Left ventricle myocardium inferior (tissue), 1 donor: ENCODE results near the gene PTN. TPM values are rescaled to one million over a fixed set of nuclear protein-coding genes. Genes with fewer than 3 reads are reported as not detected.
"Not testable (repeated sequence)": the region's sequence is repeated elsewhere in the genome, so short reads cannot be mapped to it uniquely, and the experiment has no call there.

Experiments used
- DNase-seq: peaks from one replicate; pipeline ENCODE4 v3.0.0-alpha.2; 2020
- H3K27ac ChIP-seq: fragments of 200-600 bp; replicated peaks from 2 replicates; pipeline ENCODE4 v1.8.0; 2021
- H3K27me3 ChIP-seq: fragments of 200-600 bp; 2 replicates; pipeline ENCODE4 v1.8.0; 2021; ENCODE audit warnings: low read depth
- H3K36me3 ChIP-seq: fragments of 200-600 bp; 2 replicates; pipeline ENCODE4 v1.8.0; 2021
- H3K4me1 ChIP-seq: fragments of 200-600 bp; 2 replicates; pipeline ENCODE4 v1.8.0; 2021
- H3K4me3 ChIP-seq: fragments of 200-600 bp; 2 replicates; pipeline ENCODE4 v1.8.0; 2021; ENCODE audit warnings: mild to moderate bottlenecking, moderate library complexity
- H3K9me3 ChIP-seq: fragments of 200-600 bp; replicated peaks from 2 replicates; pipeline ENCODE4 v1.8.0; 2021
- CTCF ChIP-seq: fragments of 200-600 bp; IDR thresholded peaks from 2 replicates; pipeline ENCODE4 v1.8.0; 2021; ENCODE audit warnings: antibody characterized with exemption, mild to moderate bottlenecking, borderline replicate concordance
- intact Hi-C: fragments of 100-400 bp; cut with micrococcal nuclease; formaldehyde crosslinking; loops from one replicate; pipeline ENCODE4 v1.11.0; 2022
- total RNA-seq: library from RNA; stranded (reverse); fragmentation: NEBNext Ultra II Directional; extraction: Animal tissue kit (Norgen Biotek cat#: 25700); gene quantifications from one replicate; pipeline ENCODE4 v1.2.1, GENCODE V29; 2021
- donor health status: DM: no; HTN: yes; CAD: no; lungs with severe emphysema.

PTN gene
- total RNA-seq, 1 donor from 2014 or later, result 11.2 TPM

- Histone ChIP-seq H3K36me3 (no peaks in the 10 kb centered on the region), H3K27ac (no peak overlapping the region), H3K9me3 (peaks cover 28% of the 10 kb centered on the region), H3K4me3 (no peak overlapping the region), H3K4me1 (no peaks in the 10 kb centered on the region), H3K27me3 (no peaks in the 10 kb centered on the region)
- DNase-seq, result no peak
- intact Hi-C loops, result no loop called here
- no peak for TF ChIP-seq CTCF
These were observed 134.2 kb downstream of the PTN start for GRCh38 chr7:137209151-137209817.

- no peak for TF ChIP-seq CTCF
- H3K9me3 ChIP-seq, result peaks cover 22% of the 10 kb centered on the region
- H3K36me3 ChIP-seq, result no peaks in the 10 kb centered on the region
- no peak for DNase-seq
- no peak overlapping the region for H3K27ac ChIP-seq
- intact Hi-C loops, result no loop called here
- H3K4me1 ChIP-seq, result no peaks in the 10 kb centered on the region
- no peak overlapping the region for H3K4me3 ChIP-seq
- no peaks in the 10 kb centered on the region for H3K27me3 ChIP-seq
These were observed 136.8 kb downstream of the PTN start for GRCh38 chr7:137206770-137207169.

GRCh38 chr7:137204246-137204645 lies 139.3 kb downstream of the PTN start:
- Histone ChIP-seq H3K4me1 (no peaks in the 10 kb centered on the region), H3K9me3 (peaks cover 22% of the 10 kb centered on the region), H3K27me3 (no peaks in the 10 kb centered on the region), H3K36me3 (no peaks in the 10 kb centered on the region), H3K27ac (no peak overlapping the region), H3K4me3 (no peak overlapping the region)
- TF ChIP-seq CTCF, result no peak
- intact Hi-C loops, result no loop called here
- no peak for DNase-seq

GRCh38 chr7:137203351-137203750 lies 140.2 kb downstream of the PTN start:
- Histone ChIP-seq H3K36me3 (no peaks in the 10 kb centered on the region), H3K4me1 (no peaks in the 10 kb centered on the region), H3K27ac (no peak overlapping the region), H3K9me3 (peaks cover 22% of the 10 kb centered on the region), H3K4me3 (no peak overlapping the region), H3K27me3 (no peaks in the 10 kb centered on the region)
- no peak for TF ChIP-seq CTCF
- intact Hi-C loops, result no loop called here
- no peak for DNase-seq

GRCh38 chr7:137196648-137197047 lies 146.9 kb downstream of the PTN start:
- intact Hi-C loops, result no loop called here
- no peak for TF ChIP-seq CTCF
- H3K4me3 ChIP-seq, result no peak overlapping the region
- H3K36me3 ChIP-seq, result no peaks in the 10 kb centered on the region
- H3K27me3 ChIP-seq, result no peaks in the 10 kb centered on the region
- no peaks in the 10 kb centered on the region for H3K9me3 ChIP-seq
- H3K4me1 ChIP-seq, result no peaks in the 10 kb centered on the region
- no peak for DNase-seq
- H3K27ac ChIP-seq, result no peak overlapping the region

GRCh38 chr7:137195996-137196395 lies 147.5 kb downstream of the PTN start:
- intact Hi-C loops, result no loop called here
- Histone ChIP-seq H3K4me3 (no peak overlapping the region), H3K27me3 (no peaks in the 10 kb centered on the region), H3K36me3 (no peaks in the 10 kb centered on the region), H3K4me1 (no peaks in the 10 kb centered on the region), H3K27ac (no peak overlapping the region), H3K9me3 (no peaks in the 10 kb centered on the region)
- DNase-seq, result no peak
- TF ChIP-seq CTCF, result no peak

- intact Hi-C loops, H3K9me3 ChIP-seq, DNase-seq: not testable (repeated sequence)
These were observed 161.9 kb downstream of the PTN start for GRCh38 chr7:137181619-137182018.

More at GRCh38 chr7:137181619-137182018, 161.9 kb downstream of the PTN start:
- H3K27me3 ChIP-seq, H3K4me3 ChIP-seq, H3K4me1 ChIP-seq, H3K27ac ChIP-seq, H3K36me3 ChIP-seq: not testable (repeated sequence)
